Measurements from ENCODE around the gene VAMP8.

DNA sequence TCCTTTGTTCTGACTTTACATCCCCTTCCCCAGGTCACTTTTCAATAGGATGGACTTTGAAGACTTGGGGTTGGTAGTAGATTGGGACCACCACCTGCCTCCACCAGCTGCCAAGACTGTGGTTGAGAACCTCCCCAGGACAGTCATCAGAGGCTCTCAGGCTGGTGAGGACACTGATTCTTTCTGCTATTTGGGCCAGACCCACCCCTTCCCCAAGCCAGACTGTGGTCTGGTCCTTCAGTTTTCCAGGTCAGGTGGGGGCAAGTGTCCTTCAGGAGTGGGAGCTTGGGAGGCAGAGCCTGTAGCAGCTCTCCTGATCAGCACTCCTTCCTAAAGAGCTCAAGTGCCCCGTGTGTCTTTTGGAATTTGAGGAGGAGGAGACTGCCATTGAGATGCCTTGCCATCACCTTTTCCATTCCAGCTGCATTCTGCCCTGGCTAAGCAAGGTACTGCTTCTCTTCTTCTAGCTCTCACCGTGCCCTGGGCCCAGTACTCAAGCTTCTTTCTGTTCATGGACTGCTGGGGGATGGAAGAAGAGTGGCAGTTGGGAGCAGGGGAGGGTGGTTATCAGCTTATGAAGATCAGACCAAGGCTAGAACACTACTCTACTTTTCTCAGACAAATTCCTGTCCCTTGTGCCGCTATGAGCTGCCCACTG, 19.2 kb downstream of the VAMP8 start:
- TF ChIP-seq CSRNP3 (CRISPR knock-in tag; IDR thresholded peaks at IDR 0.05) (no peak), TCF4 (CRISPR knock-in tag; IDR thresholded peaks at IDR 0.05; ENCODE audit: borderline replicate concordance) (no peak), ZNF8 (CRISPR knock-in tag; IDR thresholded peaks at IDR 0.05) (no peak), RARB (CRISPR knock-in tag; IDR thresholded peaks at IDR 0.05) (no peak)
- TF ChIP-seq, protein P1, sequence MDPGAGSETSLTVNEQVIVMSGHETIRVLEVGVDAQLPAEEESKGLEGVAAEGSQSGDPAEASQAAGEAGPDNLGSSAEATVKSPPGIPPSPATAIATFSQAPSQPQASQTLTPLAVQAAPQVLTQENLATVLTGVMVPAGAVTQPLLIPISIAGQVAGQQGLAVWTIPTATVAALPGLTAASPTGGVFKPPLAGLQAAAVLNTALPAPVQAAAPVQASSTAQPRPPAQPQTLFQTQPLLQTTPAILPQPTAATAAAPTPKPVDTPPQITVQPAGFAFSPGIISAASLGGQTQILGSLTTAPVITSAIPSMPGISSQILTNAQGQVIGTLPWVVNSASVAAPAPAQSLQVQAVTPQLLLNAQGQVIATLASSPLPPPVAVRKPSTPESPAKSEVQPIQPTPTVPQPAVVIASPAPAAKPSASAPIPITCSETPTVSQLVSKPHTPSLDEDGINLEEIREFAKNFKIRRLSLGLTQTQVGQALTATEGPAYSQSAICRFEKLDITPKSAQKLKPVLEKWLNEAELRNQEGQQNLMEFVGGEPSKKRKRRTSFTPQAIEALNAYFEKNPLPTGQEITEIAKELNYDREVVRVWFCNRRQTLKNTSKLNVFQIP (CRISPR knock-in tag; IDR thresholded peaks at IDR 0.05; ENCODE audit: borderline replicate concordance, low read depth), result no peak

Data from SK-N-SH treated with all-trans-retinoic acid at 6 μM for 48 hours (cell line).